ENCODE results near the gene ST6GALNAC3. TPM values are rescaled to one million over a fixed set of nuclear protein-coding genes. Genes with fewer than 3 reads are reported as not detected.
"Not testable (repeated sequence)": the region's sequence is repeated elsewhere in the genome, so short reads cannot be mapped to it uniquely, and the experiment has no call there.

The ST6GALNAC3 gene
- total RNA-seq, 2 donors from 2014 or later: 12.9 to 18.9 TPM

DNA sequence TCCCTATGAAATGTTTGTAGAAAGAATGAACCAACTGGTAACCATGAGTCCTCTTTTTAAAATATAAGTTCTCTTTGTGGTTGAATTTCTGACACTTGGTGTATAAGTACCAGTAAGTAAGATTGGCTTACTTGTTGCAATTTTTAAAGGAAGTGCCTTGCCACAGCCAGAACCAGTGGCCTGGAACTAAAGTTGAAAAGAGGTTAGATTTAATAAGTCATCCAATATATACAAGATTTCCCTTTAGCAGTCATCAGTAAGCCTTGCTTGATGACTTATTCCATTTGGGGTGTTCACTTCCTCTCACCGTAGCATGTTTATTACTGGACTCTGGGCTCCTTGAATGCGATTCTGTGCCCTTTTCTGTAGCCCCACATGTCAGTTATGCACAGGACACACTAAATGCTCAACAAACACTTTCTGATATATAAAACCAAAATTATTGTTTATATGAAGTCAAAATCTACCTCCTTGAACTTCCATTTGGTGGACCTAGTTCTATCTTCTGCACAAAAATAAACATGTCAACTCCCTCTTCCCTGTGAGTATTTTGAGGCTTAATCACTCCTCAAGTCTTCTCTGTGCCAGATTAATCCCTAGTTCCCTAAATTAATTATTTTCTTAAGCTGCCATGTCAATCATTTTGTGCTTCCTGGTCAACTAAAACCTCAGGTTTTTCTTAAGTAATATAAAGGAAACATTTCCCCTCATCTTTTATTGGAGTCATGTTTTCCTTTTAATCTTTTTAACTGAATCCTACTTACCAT lies 218.1 kb downstream of the ST6GALNAC3 start:
- no peak for DNase-seq (ENCODE audit: low spot score)
- intact Hi-C loops (cut with DNase I): no loop called here

DNA sequence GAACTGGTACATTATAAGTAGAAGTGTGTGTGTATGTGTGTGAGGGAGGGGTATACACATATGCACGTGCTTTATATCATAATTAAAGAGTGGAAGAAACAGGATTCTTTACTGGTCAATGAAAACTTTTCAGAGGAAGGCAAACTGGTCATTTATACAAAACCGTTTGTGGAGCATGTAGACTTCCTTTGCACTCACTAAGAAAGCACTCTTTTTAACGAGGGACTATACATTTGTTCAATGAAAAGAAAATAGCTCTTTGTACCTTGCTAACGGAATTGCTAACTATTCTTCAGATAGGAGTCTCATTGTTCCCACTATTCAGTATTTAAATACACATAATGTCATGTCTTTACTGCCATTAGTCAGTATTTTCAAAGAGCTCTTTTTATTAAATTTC lies 219.3 kb downstream of the ST6GALNAC3 start:
- no peak for DNase-seq (ENCODE audit: low spot score)
- intact Hi-C loops (cut with DNase I): no loop called here

DNA sequence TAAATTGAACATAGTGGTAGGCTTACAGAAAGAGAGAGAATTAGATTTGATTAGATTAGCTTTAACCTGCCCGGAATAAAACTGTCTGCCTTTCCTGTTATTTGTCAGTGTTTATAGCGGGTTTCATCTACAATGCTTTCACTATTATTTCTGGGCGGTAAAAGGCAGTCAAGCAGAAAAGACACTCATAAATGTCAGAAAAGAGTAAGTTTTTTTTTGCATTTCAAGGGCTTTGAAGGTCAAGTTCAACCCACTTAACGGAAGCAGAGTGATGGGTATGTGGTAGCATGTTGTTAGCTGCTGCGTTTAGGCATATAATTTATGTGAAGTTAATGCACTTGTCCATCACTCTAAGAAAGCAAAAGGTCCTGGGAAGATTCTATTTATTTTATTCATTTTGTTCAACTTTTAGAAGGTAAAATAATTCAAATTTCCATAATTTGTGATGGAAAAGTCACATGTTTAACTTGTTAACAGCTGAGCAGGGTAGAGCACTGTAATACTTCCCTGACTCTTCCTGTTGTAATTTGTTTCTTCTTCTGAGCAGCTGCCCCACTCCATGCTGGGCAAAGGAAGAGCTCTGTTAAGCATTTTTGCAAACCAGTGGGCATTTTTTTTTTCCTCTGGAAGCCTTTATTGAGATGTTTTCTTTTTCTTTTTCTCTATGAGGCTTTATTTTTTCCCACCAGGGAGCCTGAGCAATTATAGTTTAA lies 220.1 kb downstream of the ST6GALNAC3 start:
- no peak for DNase-seq (ENCODE audit: low spot score)
- intact Hi-C loops (cut with DNase I): no loop called here

- DNase-seq (ENCODE audit: low spot score): no peak
- intact Hi-C loops (cut with DNase I): no loop called here
Measured at GRCh38 chr1:76298399-76298798, 223.9 kb downstream of the ST6GALNAC3 start.

GRCh38 chr1:76299036-76299435 lies 224.5 kb downstream of the ST6GALNAC3 start:
- no peak for DNase-seq (ENCODE audit: low spot score)
- intact Hi-C loops (cut with DNase I): no loop called here

DNA sequence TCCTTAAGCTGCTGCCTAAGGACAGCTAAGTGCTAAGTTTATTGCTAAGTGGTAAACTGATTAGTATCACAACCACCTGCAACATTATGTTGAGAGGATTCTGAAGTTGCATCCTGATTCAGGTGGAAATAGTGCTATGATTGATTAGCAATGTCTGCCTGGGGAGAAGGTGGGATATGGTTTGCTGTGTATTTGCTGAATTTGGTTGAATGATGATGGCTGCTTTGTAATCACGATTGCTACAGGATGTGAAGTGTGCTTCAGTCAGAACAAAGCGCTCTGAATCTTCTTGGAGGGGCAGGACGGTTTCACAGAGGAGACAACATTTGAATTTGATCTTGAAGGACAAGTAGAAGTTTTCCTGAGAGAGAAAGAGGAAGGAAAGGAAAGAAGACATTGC lies 226.0 kb downstream of the ST6GALNAC3 start:
- intact Hi-C loops (cut with DNase I): no loop called here
- no peak for DNase-seq (ENCODE audit: low spot score)

DNA sequence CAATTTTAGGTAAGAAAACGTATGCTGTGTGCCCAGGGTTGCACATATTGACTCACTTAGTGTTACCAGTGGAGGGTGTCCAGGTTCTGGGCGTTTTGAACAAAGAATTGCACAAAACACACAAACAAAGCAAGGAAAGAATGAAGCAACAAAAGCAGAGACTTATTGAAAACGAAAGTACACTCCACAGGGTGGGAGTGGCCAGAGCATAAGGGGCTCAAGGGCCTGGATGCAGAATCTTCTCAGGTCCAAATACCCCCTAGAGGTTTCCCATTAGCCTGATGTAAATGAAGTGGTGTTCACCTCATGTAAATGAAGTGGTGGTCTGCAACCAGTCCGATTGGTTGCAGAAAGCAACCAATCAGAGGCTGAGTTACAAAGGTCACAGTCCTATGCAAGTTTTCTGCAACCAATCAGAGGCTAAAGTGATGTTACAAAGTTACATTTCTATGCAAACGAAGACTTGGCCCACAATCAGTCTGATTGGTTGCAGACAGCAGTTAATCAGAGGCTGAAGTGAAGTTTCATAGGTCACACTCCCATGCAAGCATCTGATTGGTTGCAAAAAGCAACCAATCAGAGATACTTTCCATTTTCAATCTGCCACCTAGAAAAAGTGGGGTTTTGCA lies 228.3 kb downstream of the ST6GALNAC3 start:
- intact Hi-C loops (cut with DNase I): no loop called here
- no peak for DNase-seq (ENCODE audit: low spot score)

GRCh38 chr1:76303340-76303717 lies 228.8 kb downstream of the ST6GALNAC3 start:
- intact Hi-C loops (cut with DNase I): no loop called here
- DNase-seq (ENCODE audit: low spot score): no peak

DNA sequence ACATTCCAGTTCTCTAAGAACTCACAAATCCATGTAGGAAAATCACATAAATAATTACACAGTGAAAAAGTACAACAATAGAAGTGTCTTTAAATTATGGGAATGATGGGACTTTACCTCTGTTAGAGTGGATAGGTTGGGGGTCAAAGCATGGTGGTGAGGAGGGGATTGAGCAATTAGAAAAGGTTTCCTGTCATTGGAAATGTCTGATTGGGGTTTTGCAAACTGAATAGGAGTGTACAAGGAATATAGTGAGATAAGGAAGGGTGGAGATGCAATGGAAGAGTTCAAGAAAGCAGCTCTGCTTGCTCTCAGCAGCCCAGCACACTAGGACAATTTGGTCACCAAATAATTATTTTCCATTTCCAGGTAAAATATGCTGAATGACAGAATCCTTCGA lies 238.8 kb downstream of the ST6GALNAC3 start:
- no peak for DNase-seq (ENCODE audit: low spot score)
- intact Hi-C loops (cut with DNase I): no loop called here

DNA sequence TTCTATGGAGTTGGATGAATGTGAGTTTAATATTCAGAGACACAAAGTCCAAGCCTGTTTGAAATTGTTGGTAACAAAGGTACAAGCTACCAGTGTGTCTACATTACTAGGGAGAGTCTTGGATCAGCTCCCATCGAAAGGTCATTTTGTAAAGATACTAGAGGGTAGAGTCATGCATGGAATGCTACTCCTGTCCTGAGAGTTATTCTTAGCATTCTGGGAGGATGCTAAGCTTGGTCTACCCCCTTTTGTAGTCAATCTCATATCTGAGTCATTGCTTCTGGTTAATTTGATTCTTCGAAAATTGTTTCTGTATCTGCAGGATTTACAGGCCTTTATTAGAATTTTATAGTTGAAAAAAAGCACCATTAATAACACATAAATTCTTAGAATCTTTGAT lies 240.2 kb downstream of the ST6GALNAC3 start:
- intact Hi-C loops (cut with DNase I): loop anchor here in 1 of 2 donors (5.0 kb wide), 1 partner anchor 638 kb away; no protein-coding TSS in a partner anchor
- DNase-seq (ENCODE audit: low spot score): no peak

- no peak for DNase-seq (ENCODE audit: low spot score)
- intact Hi-C loops (cut with DNase I): loop anchor here in 1 of 2 donors (5.0 kb wide), 1 partner anchor 635 kb away; no protein-coding TSS in a partner anchor
Measured at GRCh38 chr1:76317299-76317900, 242.9 kb downstream of the ST6GALNAC3 start.

DNA sequence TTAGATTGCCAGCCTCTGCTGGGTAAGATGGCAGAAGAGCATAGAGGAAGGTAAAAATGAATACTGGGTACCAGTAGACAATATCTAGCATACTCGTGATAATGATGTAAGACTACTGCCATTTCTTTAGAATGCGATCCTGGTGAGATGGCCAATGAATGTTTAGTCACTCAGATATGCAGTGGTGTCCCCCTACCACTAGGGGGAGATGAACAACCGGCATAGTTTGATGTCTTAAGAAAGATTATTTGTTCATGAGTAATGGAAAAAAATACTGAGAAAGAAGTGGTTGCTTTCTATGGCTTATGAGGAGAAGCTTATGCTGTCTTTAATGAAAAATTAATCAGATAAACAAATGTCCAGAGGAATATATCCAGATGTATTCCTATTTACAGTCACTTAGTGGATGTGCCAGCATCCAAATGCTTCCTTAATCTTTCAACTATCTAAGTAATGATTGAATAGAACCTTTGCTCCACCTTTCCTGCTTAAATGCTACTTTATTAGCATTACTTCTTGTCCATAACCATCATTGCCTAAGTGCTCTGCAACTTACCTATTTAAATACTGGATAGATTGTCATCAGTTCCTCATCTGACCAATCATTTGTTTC lies 256.6 kb downstream of the ST6GALNAC3 start:
- intact Hi-C loops (cut with DNase I): no loop called here
- no peak for DNase-seq (ENCODE audit: low spot score)

- intact Hi-C loops (cut with DNase I): no loop called here
- no peak for DNase-seq (ENCODE audit: low spot score)
Measured at GRCh38 chr1:76335882-76336281, 261.3 kb downstream of the ST6GALNAC3 start.

- intact Hi-C loops (cut with DNase I): no loop called here
- DNase-seq (ENCODE audit: low spot score): peak; percentile 85
Measured at GRCh38 chr1:76336931-76337371, 262.4 kb downstream of the ST6GALNAC3 start.

- intact Hi-C loops (cut with DNase I): no loop called here
Measured at GRCh38 chr1:76337542-76338219, 263.1 kb downstream of the ST6GALNAC3 start.

GRCh38 chr1:76340056-76340455 lies 265.5 kb downstream of the ST6GALNAC3 start:
- intact Hi-C loops (cut with DNase I): no loop called here
- no peak for DNase-seq (ENCODE audit: low spot score)

More at GRCh38 chr1:76337542-76338219, 263.1 kb downstream of the ST6GALNAC3 start:
- peak; percentile 68 for DNase-seq (ENCODE audit: low spot score)

GRCh38 chr1:76341816-76342215 lies 267.3 kb downstream of the ST6GALNAC3 start:
- intact Hi-C loops (cut with DNase I): not testable (repeated sequence)

DNA sequence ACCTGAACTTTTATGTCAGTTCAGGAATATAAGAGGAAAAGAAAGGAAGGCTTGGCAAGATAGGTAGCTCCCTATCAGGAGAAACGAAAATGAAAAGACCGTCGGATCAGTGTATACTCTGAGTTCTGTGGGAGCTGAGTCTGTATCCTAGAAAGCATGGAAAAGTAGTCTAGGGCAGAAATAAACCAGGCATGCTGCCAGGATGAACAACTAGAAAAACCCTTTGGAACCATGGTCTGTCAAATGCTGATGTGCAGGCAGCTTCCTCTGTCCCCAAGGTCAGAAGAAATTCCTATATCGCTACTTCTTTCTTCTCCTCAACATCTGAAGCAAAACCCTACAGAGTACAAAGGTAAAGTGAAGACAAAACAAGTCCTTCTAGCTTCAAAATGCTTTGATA lies 268.8 kb downstream of the ST6GALNAC3 start:
- intact Hi-C loops (cut with DNase I): no loop called here
- no peak for DNase-seq (ENCODE audit: low spot score)

More at GRCh38 chr1:76341816-76342215, 267.3 kb downstream of the ST6GALNAC3 start:
- not testable (repeated sequence) for DNase-seq (ENCODE audit: low spot score)

GRCh38 chr1:76351655-76352054 lies 277.1 kb downstream of the ST6GALNAC3 start:
- DNase-seq (ENCODE audit: low spot score): no peak
- intact Hi-C loops (cut with DNase I): no loop called here
